ENCODE measurements around the gene CCDC17.
A peak's percentile ranks its signal among the peaks of the same experiment; 100 is the strongest.

GRCh38 chr1:45620588-45621500 lies 3.0 kb downstream of the CCDC17 start:
- TF ChIP-seq, protein P1, sequence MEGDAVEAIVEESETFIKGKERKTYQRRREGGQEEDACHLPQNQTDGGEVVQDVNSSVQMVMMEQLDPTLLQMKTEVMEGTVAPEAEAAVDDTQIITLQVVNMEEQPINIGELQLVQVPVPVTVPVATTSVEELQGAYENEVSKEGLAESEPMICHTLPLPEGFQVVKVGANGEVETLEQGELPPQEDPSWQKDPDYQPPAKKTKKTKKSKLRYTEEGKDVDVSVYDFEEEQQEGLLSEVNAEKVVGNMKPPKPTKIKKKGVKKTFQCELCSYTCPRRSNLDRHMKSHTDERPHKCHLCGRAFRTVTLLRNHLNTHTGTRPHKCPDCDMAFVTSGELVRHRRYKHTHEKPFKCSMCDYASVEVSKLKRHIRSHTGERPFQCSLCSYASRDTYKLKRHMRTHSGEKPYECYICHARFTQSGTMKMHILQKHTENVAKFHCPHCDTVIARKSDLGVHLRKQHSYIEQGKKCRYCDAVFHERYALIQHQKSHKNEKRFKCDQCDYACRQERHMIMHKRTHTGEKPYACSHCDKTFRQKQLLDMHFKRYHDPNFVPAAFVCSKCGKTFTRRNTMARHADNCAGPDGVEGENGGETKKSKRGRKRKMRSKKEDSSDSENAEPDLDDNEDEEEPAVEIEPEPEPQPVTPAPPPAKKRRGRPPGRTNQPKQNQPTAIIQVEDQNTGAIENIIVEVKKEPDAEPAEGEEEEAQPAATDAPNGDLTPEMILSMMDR (IDR thresholded peaks at IDR 0.05; ENCODE audit: control extremely low read depth in 1 of 3, insufficient read depth in 1 of 3, low read depth in 1 of 3, low read length in 3 of 3) = no peak
- TF ChIP-seq EZH2 (IDR thresholded peaks at IDR 0.05; ENCODE audit: low read depth, low read length, severe bottlenecking) (no peak), GABPA (IDR thresholded peaks at IDR 0.05; ENCODE audit: borderline replicate concordance, insufficient read depth, low read length) (no peak), CREB1 (IDR thresholded peaks at IDR 0.05) (no peak), POLR2A (IDR thresholded peaks at IDR 0.05; ENCODE audit: control extremely low read depth in 1 of 2, low read depth in 2 of 2, low read length in 2 of 2) (peak in 1 of 2 experiments; percentile 44; a peak in 2 of 3 replicates), POLR2AphosphoS5 (IDR thresholded peaks at IDR 0.05; ENCODE audit: low read depth, low read length) (peak; percentile 60; the same call in 1 of the 2 replicates), USF2 (IDR thresholded peaks at IDR 0.05; ENCODE audit: low read length) (no peak), SRF (IDR thresholded peaks at IDR 0.05; ENCODE audit: low read depth, low read length) (no peak), TAF1 (IDR thresholded peaks at IDR 0.05; ENCODE audit: low read depth, low read length) (no peak), EP300 (IDR thresholded peaks at IDR 0.05; ENCODE audit: borderline replicate concordance in 1 of 2, low read depth in 2 of 2, low read length in 2 of 2) (no peak), RNF2 (IDR thresholded peaks at IDR 0.05; ENCODE audit: borderline replicate concordance, low read depth, low read length, missing control alignments, poor library complexity, severe bottlenecking) (no peak), CHD2 (IDR thresholded peaks at IDR 0.05; ENCODE audit: low read length) (no peak), BCL11A (IDR thresholded peaks at IDR 0.05; ENCODE audit: low read depth in 2 of 2, low read length in 2 of 2) (no peak), SIX5 (IDR thresholded peaks at IDR 0.05; ENCODE audit: low read depth, low read length) (no peak)
